ENCODE data around the gene CNNM3. TPM values are rescaled to one million over a fixed set of nuclear protein-coding genes. Genes with fewer than 3 reads are reported as not detected.

The CNNM3 gene
- total and polyA plus RNA-seq, 2 experiments from 2014 or later, result 0.98 to 5.0 TPM

- H2AFZ ChIP-seq, result no peak overlapping the region
- no peak overlapping the region for H3K27ac ChIP-seq
- H3F3A ChIP-seq (ENCODE audit: insufficient read depth), result no peaks in the 10 kb centered on the region
- H3K9ac ChIP-seq, result no peak overlapping the region
- DNase-seq, result no peak
- no peak overlapping the region for H3K4me3 ChIP-seq
- no peaks in the 10 kb centered on the region for H3K36me3 ChIP-seq (ENCODE audit: low read depth)
- no peak for TF ChIP-seq EZH2 (IDR thresholded peaks at IDR 0.05; ENCODE audit: insufficient read depth, poor library complexity, severe bottlenecking)
- TF ChIP-seq EZH2phosphoT487 (IDR thresholded peaks at IDR 0.05; ENCODE audit: insufficient read depth, low read depth), result no peak
- H3K9me2 ChIP-seq (ENCODE audit: insufficient read depth), result no peaks in the 10 kb centered on the region
- no peaks in the 10 kb centered on the region for H4K20me1 ChIP-seq (ENCODE audit: insufficient read depth)
- no peaks in the 10 kb centered on the region for H3K79me2 ChIP-seq (ENCODE audit: insufficient read depth)
- H3K4me1 ChIP-seq (ENCODE audit: insufficient read depth), result no peaks in the 10 kb centered on the region
- in situ Hi-C loops (cut with MboI), result no loop called here
- WGBS, 2 experiments (ENCODE audit: low coverage in 1 of 2, low lambda C conversion rate in 2 of 2, missing lambda C conversion rate in 2 of 2), result 89 to 92% methylated on average over 19 to 22 of the region's 23 CpGs
- H3K4me2 ChIP-seq (ENCODE audit: unreplicated experiment), result no peak overlapping the region
- H3K27me3 ChIP-seq (replicated peaks; ENCODE audit: insufficient read depth), result no peaks in the 10 kb centered on the region
- no peaks in the 10 kb centered on the region for H3K9me3 ChIP-seq (ENCODE audit: low read depth)
Observed at GRCh38 chr2:96797066-96797625, 18.9 kb upstream of the CNNM3 start.

DNA sequence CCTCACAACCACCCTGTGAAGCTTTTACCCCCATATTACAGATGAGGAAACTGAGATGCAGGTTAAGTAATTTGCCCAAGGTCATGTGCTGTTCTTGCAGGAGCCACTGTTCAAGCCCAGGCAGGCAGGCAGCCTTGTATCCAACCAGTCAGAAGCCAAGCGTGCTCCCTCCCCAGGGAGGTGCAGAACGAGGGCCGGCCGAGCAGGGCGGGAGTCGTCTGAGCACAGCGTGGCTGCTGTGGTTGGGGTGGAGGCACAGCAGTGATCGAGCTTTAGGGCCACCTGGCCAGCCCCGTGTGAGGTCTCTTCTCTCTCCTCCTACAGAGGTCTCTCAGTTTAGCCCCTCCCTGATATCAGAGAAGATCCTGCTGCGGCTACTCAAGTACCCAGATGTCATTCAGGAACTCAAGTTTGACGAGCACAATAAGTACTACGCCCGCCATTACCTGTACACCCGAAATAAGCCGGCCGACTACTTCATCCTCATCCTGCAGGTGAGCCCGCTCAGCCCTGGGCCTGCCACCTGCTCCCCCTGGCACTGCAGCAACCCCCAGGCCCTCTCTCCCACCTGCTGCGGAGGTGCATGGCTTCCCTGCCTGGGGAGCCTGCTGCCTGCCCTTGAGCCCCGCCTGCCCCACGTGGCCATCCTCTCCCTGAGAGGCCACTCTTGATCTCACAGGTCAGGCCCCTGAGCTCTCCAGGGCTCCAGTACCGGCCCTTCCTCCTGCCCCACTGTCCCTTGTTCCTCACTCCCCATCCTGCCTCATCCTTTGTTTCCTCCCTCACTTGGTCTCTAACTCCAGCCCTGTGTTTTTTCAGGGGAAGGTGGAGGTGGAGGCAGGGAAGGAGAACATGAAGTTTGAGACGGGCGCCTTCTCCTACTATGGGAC, 17.1 kb upstream of the CNNM3 start:
- DNase-seq, result no peak
- no peaks in the 10 kb centered on the region for H3F3A ChIP-seq (ENCODE audit: insufficient read depth)
- in situ Hi-C loops (cut with MboI), result no loop called here
- H3K27ac ChIP-seq, result no peak overlapping the region
- H3K9me2 ChIP-seq (ENCODE audit: insufficient read depth), result no peaks in the 10 kb centered on the region
- no peaks in the 10 kb centered on the region for H3K27me3 ChIP-seq (replicated peaks; ENCODE audit: insufficient read depth)
- H2AFZ ChIP-seq, result no peak overlapping the region
- no peak overlapping the region for H3K4me3 ChIP-seq
- no peak overlapping the region for H3K9ac ChIP-seq
- WGBS, 2 experiments (ENCODE audit: low coverage in 1 of 2, low lambda C conversion rate in 2 of 2, missing lambda C conversion rate in 2 of 2), result 87 to 88% methylated on average over 21 to 23 of the region's 23 CpGs
- H3K79me2 ChIP-seq (ENCODE audit: insufficient read depth), result no peaks in the 10 kb centered on the region
- no peaks in the 10 kb centered on the region for H4K20me1 ChIP-seq (ENCODE audit: insufficient read depth)
- no peak overlapping the region for H3K4me2 ChIP-seq (ENCODE audit: unreplicated experiment)
- TF ChIP-seq EZH2phosphoT487 (IDR thresholded peaks at IDR 0.05; ENCODE audit: insufficient read depth, low read depth), result no peak
- TF ChIP-seq EZH2 (IDR thresholded peaks at IDR 0.05; ENCODE audit: insufficient read depth, poor library complexity, severe bottlenecking), result no peak
- H3K4me1 ChIP-seq (ENCODE audit: insufficient read depth), result no peaks in the 10 kb centered on the region
- no peaks in the 10 kb centered on the region for H3K36me3 ChIP-seq (ENCODE audit: low read depth)
- H3K9me3 ChIP-seq (ENCODE audit: low read depth), result no peaks in the 10 kb centered on the region

GRCh38 chr2:96799623-96799935, 16.5 kb upstream of the CNNM3 start:
- Histone ChIP-seq H3K9me2 (ENCODE audit: insufficient read depth) (no peaks in the 10 kb centered on the region), H3K79me2 (ENCODE audit: insufficient read depth) (no peaks in the 10 kb centered on the region), H3K9ac (no peak overlapping the region), H3K4me3 (no peak overlapping the region), H3K4me1 (ENCODE audit: insufficient read depth) (no peaks in the 10 kb centered on the region), H3K36me3 (ENCODE audit: low read depth) (no peaks in the 10 kb centered on the region), H3K27me3 (replicated peaks; ENCODE audit: insufficient read depth) (no peaks in the 10 kb centered on the region), H2AFZ (no peak overlapping the region), H3F3A (ENCODE audit: insufficient read depth) (no peaks in the 10 kb centered on the region), H3K27ac (no peak overlapping the region), H3K9me3 (ENCODE audit: low read depth) (no peaks in the 10 kb centered on the region), H4K20me1 (ENCODE audit: insufficient read depth) (no peaks in the 10 kb centered on the region), H3K4me2 (ENCODE audit: unreplicated experiment) (no peak overlapping the region)
- TF ChIP-seq EZH2 (IDR thresholded peaks at IDR 0.05; ENCODE audit: insufficient read depth, poor library complexity, severe bottlenecking), result no peak
- TF ChIP-seq EZH2phosphoT487 (IDR thresholded peaks at IDR 0.05; ENCODE audit: insufficient read depth, low read depth), result no peak
- 81 to 89% methylated on average over 8 of the region's 8 CpGs for WGBS, 2 experiments (ENCODE audit: low coverage in 1 of 2, low lambda C conversion rate in 2 of 2, missing lambda C conversion rate in 2 of 2)
- in situ Hi-C loops (cut with MboI), result no loop called here
- no peak for DNase-seq

DNA sequence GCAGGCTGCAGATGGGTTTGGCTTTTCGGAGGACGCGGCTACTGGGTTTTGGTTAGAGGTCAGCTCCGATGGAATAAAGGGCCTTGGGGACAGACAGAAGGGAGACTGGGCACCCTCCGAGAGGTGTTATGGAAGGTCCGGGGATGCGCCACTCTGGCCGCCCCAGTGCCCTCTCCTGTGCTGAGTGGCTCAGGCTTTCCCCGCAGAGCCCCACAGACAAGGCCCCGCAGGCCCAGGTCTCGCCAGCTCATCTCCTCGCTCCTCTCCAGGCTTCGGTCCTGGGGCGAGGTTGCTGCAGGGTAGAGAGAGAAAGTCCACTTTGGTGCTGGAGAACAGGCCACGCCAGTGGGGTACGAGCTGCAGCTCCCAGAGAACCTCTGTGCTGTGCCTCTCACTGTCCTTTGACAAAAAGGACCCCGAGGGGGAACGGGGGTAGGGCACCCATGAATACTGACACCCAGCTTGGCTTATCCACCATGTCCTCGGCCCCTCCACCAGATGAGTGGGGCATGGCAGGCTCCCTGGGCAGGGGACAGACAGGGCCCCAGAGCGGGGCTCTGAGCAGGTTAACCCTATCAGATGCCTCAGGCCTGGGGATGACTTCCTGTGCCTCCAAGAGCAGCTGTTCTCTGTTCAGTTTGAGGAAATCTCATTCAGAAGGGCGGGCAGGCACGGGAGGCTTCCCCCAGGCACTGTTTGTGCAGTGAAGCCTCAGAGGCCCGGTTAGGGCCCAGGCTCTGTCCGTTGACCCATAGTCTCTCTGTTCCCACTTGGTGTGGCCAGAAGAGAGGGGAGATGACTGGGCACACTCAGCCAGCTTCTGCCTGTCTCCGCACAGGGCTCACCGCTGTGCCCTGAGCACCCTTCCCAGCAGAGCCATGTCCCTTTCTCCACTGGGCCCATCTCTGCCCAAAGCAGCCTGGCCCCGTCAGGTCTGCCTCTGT, 15.7 kb upstream of the CNNM3 start:
- Histone ChIP-seq H3F3A (ENCODE audit: insufficient read depth) (no peaks in the 10 kb centered on the region), H3K4me2 (ENCODE audit: unreplicated experiment) (no peak overlapping the region), H3K27me3 (replicated peaks; ENCODE audit: insufficient read depth) (no peaks in the 10 kb centered on the region), H4K20me1 (ENCODE audit: insufficient read depth) (no peaks in the 10 kb centered on the region), H3K9ac (no peak overlapping the region), H3K27ac (no peak overlapping the region), H3K4me3 (no peak overlapping the region), H3K79me2 (ENCODE audit: insufficient read depth) (no peaks in the 10 kb centered on the region), H3K4me1 (ENCODE audit: insufficient read depth) (no peaks in the 10 kb centered on the region), H3K36me3 (ENCODE audit: low read depth) (no peaks in the 10 kb centered on the region), H3K9me2 (ENCODE audit: insufficient read depth) (no peaks in the 10 kb centered on the region), H2AFZ (no peak overlapping the region), H3K9me3 (ENCODE audit: low read depth) (no peaks in the 10 kb centered on the region)
- no peak for DNase-seq
- in situ Hi-C loops (cut with MboI), result no loop called here
- 86 to 88% methylated on average over 24 to 27 of the region's 27 CpGs for WGBS, 2 experiments (ENCODE audit: low coverage in 1 of 2, low lambda C conversion rate in 2 of 2, missing lambda C conversion rate in 2 of 2)
- no peak for TF ChIP-seq EZH2 (IDR thresholded peaks at IDR 0.05; ENCODE audit: insufficient read depth, poor library complexity, severe bottlenecking)
- no peak for TF ChIP-seq EZH2phosphoT487 (IDR thresholded peaks at IDR 0.05; ENCODE audit: insufficient read depth, low read depth)
